Fibroblast of skin of back (primary cell): ENCODE results near the gene SETSIP.
A peak's percentile ranks its signal among the peaks of the same experiment; 100 is the strongest.
"Not testable (repeated sequence)": the region's sequence is repeated elsewhere in the genome, so short reads cannot be mapped to it uniquely, and the experiment has no call there.

Experiments
- DNase-seq: peaks from one replicate; pipeline ENCODE4 v3.0.0-alpha.2; 2013

Gene SETSIP

DNA sequence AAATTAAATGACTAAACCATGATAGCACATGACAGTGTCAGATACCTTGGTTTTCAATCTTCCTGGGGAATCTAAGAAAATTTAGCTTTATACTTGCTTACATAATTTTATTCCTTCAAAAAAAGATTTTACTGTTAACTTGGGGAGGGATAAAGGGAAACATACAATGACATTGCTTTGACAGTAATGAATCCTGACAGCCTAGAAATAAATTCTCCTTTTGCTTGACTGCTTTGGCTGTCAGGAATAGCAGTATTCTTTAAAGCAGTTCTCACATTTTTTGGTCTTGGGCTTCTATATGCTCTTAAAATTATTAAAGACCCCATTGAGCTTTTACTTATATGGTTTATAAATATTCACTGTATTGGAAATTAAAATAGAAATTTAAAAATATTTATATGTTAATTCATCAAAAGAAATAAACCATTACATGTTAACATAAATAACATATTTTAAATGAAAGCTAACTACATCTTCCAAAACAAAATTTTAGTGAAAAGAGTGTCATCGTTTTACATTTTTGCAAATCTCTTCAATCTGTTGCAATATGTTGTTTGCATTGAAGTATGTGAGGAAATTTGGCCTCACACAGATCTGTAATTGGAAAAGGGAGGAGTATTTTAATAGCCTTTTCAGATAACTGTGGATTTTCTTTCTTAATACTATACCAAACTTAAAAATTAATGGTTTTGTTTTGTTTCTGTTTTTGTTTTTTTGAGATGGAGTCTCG lies 29.3 kb downstream of the SETSIP start:
- DNase-seq = no peak

DNA sequence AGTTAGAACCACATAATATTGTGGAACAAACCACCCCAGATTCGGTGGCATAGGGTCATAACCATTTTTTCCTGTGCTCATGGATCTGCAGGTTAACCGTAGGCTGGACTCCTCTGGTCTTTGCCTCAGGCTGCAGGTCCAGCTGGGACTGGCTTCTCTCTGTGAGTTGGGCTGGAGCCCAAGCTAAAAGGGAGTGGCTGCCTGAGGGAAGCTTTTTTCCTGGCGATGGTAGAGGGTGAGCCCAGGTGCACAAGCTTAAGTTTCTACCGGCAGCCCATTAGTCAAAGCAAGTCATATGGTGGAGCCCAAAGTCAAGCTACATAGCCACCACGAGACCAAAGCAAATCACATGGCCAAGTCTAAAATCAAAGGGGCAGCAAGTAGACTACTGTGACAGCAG lies 31.6 kb downstream of the SETSIP start:
- no peak for DNase-seq

DNA sequence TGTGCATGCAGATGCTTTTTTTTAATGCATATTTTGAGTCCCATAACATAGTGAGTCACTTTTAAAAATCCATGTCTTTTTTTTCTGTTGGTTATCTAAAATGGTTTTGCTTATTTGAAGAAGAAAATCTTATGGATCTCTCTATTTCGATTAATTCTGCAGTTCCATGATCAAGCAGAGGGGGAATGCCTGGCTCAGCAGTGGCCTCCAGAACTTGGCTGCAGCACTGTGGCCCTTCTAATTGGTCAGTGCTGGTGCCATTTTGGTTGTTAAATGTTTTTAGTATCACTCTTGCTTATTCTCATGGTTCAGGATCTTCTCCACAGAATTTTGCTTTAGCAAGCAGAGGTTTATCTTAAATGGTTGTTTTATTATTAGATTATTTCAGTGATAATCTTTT lies 34.2 kb downstream of the SETSIP start:
- DNase-seq = no peak

DNA sequence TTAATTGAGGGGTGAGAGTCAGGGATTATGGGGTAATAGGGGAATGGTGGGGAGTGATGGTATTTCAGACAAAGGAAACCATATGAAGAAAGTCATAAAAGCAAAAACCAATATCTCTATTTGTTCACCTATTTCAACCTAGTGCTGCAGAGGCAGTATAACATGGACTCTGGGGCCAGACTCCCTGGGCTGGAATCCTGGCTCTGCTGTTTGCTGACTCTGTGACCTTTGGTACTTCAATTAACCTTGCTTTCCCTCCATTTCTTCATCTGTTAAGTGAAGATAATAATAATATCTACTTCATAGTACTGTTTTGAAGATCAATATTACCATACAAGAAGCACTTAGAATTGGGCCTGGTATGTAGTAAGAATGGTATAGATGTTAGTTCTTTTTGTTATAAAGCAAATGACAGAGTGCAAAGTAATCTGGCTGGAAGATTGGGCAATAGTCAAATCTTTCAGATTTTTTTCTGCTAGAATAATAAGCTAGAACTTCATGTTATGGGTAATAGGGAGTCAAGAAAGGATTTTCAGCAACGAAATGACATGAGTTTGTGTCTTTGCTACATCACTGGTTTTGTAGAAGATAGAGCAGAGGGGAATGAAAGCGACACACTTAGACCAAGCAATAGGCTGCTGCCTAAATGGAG lies 36.4 kb downstream of the SETSIP start:
- no peak for DNase-seq

DNA sequence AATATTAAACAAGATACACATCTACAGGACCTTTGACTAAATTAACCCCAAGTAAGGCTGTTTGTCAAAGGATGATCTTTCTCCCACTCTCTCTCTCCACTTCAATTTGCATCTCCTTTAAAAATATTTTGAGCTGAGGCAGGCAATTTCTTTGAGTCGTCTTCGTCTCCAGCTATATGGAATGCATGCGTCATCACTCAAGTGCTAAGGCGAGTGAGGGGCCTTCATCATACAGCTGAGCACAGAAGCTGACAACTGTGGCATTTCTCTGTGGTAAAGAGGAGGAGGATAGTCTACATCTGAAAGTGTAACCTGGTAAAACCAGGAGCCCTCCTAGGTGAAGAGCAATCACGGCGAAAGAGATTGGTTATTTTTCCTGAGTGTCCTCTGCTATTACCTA lies 37.8 kb downstream of the SETSIP start:
- peak; percentile 47 for DNase-seq

DNA sequence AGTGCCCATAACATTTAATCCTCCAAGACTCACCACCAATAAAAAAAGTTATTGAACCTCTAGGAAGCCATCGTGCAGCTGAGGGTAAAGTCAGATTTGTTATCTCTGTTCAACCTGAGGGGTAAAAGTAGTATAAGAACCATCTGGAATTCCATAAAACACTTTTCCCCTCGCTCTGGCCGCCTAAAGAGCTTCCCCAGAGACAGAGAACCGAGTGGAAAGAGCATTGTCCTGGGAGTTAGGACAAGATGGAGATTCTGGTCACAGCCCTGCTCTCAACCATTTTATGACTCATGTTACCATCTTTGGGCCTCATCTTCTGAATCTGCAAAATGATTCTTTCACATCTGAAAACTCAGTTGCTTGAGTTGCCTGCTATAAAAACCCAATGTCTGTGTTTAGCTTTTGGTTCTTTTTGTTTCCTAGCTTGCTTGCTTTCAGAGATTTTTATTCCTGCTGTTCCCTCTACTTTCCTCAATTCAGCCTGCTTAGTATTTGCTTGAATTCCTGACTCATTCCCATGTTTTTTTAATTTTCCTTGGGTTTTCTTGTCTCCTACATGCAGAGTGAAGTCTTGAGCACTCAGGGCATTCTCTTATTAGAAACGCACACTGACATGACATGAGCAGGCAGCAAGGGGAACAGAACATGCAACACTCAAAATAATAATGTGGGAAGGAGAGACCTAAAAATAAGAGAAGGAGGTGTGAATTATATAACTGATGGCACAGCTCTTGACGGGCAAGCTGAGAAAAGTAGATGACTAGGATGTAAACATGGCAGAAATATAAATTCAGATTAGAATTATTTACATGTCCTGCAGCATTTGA lies 43.7 kb downstream of the SETSIP start:
- peak; percentile 22 for DNase-seq

DNA sequence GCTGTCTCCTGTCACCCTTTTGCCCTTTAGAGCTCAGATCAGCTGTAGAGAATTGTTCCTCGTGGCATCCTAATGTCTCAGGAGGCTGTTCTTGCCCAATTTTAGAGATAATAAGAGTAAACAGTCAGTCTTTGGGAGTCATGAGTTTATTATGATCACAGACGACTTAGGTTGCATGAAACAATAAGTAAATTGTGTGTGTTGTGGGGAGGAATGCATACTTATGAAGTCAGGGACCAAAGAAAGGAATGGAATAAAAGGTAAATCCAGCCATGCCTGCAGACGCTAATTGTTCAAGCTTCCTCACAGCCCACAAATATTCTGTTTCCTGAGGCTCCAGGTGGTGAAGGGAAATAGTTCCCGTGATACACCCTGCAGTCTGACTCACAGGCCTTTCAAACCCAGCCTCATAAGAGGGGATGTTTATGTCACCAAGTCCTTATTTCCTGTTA lies 44.5 kb downstream of the SETSIP start:
- peak; percentile 22 for DNase-seq

DNA sequence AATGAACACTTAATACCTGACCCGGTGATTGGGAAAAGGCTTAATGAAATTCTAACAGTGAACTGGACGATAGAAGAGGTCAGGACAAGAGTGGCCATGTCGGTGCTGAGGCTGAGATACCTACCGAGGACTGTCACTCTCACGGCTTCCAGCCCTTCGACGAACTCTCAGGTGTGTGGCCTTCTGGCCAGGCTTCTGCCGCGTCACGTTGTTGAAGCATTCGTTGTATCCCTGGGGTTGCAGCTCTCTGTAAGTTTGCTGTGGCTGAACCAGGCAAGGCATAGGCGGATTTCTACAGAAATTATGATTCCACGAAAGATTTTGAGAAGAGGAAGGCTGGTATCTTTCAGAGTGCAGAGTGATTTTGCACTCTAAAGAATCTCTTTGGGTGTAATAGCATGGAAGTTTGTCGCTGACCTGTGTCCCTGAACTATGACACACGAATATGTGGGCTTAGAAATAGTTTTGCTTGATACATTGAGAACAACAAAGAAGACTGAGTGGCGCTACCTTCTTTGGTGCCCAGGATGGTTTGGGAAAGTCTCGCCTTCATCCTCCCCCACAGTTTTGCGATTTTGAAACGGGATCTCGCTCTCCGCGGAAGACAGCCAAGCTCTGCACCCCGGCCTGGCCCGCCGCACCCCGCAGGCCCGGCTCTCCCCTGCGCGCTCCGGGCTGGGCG lies 45.8 kb downstream of the SETSIP start:
- DNase-seq = no peak

DNA sequence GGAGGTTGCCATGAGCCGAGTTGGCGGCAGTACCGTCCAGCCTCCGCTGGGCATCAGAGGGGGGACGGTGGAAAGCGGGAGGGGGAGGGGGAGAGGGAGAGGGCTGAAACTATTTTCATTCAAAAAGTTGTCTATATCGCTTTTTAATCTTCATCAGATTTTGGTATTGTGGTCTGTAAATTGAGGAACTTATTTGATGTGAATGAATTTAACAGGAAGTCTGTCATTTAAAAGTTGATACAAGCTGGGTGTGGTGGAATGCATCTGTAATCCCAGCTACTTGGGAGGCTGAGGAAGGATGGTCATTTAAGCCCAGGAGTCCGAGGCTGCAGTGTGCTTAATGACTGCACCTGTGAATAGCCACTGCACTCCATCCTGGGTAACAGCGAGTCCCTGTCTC lies 48.4 kb downstream of the SETSIP start:
- no peak for DNase-seq

DNA sequence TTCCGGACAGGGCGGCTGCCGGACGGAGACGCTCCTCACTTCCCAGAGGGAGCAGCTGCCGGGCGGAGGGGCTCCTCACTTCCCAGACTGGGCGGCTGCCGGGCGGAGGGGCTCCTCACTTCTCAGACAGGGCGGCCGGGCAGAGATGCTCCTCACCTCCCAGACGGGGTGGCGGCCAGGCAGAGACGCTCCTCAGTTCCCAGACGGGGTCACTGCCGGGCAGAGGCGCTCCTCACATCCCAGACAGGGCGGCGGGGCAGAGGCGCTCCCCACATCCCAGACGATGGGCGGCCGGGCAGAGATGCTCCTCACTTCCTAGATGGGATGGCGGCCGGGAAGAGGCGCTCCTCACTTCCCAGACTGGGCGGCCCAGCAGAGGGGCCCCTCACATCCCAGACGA lies 49.2 kb downstream of the SETSIP start:
- not testable (repeated sequence) for DNase-seq
